AG09309 (cell line): ENCODE data around the gene AAK1.
A peak's percentile ranks its signal among the peaks of the same experiment; 100 is the strongest.

Source experiments
- DNase-seq: peaks from one replicate; pipeline ENCODE4 v3.0.0-alpha.2; 2010; ENCODE audit warnings: low read depth
- H3K4me3 ChIP-seq: 2 replicates; pipeline ENCODE4 v1.5.1; 2011; ENCODE audit warnings: mild to moderate bottlenecking, low read depth, low read length, moderate library complexity; ENCODE audit not compliant: control insufficient read depth
- TF ChIP-seq, protein P1 (sequence below): IDR thresholded peaks from 2 replicates; pipeline ENCODE4 v1.5.1; 2011; ENCODE audit warnings: mild to moderate bottlenecking, low read depth, low read length, inconsistent platforms; ENCODE audit not compliant: insufficient read depth, control insufficient read depth; ENCODE audit errors: missing control alignments

AAK1 gene

DNA sequence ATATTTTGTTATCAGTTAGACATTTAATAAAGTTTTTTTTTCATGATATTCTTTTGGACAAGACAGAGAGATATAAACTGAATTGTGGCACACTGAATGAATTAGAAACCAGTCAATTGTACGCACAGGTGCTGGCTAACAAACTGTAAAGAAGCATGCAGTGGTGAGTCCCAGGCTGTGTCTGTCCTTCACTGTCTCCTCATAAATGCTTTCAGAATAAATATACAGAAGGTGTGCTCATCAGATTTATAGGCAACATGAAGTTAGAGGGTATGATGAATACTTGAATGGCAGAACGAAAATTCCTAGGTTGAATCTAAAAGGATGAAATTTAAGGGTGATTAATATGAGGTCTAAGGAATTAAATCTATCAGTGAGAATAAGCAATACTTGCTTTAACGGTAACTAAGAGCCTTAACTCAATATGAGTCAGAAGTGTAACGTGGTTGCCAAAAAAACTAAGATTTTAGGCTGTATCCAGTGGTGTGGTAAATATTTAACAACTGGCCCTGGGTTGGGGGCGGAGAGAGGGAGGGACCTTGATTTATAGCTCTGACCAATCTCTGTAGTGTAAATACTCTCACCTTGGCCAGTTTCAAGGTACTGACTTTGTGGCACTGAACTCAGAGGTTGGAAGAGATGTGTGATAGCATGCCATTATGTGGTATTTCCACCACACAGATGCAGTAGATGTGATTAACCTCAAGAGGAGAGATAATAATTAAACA, 41.9 kb upstream of the AAK1 start:
- no peak overlapping the region for H3K4me3 ChIP-seq
- DNase-seq: no peak
- TF ChIP-seq, protein P1, sequence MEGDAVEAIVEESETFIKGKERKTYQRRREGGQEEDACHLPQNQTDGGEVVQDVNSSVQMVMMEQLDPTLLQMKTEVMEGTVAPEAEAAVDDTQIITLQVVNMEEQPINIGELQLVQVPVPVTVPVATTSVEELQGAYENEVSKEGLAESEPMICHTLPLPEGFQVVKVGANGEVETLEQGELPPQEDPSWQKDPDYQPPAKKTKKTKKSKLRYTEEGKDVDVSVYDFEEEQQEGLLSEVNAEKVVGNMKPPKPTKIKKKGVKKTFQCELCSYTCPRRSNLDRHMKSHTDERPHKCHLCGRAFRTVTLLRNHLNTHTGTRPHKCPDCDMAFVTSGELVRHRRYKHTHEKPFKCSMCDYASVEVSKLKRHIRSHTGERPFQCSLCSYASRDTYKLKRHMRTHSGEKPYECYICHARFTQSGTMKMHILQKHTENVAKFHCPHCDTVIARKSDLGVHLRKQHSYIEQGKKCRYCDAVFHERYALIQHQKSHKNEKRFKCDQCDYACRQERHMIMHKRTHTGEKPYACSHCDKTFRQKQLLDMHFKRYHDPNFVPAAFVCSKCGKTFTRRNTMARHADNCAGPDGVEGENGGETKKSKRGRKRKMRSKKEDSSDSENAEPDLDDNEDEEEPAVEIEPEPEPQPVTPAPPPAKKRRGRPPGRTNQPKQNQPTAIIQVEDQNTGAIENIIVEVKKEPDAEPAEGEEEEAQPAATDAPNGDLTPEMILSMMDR: no peak

DNA sequence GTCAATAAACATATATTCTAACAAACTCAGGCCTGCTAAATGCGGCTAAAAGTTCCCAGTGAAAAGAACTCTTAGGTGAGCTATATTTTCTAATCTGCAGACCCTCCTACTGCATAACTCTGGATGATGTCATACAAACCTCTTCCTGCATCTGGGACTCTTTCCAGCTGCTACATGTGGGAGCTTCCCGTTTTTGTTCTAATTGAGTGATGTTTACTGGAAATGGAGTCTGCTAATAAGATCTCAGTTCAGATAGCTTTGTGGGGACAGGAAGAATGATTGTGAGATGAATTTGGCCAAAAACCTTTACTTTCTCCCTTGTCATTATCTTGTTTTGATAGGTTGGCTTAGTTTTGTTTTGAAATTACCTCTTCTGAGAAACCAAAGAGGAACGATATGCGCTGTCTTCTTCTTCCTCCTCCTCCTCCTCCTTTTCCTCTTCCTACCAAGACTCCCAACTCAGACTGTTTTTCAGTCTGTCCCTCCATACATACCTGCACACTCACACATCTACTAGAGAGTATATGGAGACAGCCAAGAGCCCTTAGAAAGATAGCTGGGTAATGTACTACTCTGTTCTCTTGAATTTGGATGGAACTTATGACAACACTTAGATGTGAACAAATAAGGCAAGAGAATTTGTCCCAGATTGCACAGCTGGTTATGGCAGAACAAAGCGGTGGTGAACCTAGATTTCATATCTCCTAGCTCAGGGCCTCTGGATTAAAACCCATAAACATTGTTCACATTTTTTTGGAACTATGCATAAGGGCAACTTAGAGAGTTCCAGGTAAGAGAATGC, 39.8 kb upstream of the AAK1 start:
- TF ChIP-seq, protein P1: no peak
- no peak overlapping the region for H3K4me3 ChIP-seq
- peak; percentile 25 for DNase-seq

DNA sequence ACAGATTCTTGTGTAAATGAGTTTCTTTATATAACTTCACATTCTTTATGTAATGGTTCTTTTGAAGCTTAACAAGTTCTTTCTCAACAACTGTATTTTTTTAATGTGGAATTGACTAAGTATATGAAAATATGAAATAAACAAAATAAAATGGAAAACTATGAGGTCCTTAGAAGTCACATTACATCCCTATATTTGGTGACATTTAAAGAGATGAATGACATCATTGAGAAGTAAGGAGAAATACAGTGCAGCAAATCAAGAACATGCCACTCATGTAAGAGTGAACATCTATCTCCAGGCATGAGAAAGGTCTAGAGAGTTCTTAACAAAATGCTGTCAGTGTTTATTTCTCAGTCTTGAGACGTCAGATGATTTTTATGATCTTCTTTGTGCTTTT, 39.0 kb upstream of the AAK1 start:
- no peak for DNase-seq
- no peak overlapping the region for H3K4me3 ChIP-seq
- TF ChIP-seq, protein P1: no peak

GRCh38 chr2:69680001-69680675, 36.6 kb upstream of the AAK1 start:
- no peak for DNase-seq
- no peak overlapping the region for H3K4me3 ChIP-seq
- TF ChIP-seq, protein P1: no peak

- no peak overlapping the region for H3K4me3 ChIP-seq
- TF ChIP-seq, protein P1: no peak
- no peak for DNase-seq
These were observed 34.4 kb upstream of the AAK1 start for GRCh38 chr2:69677914-69678313.

DNA sequence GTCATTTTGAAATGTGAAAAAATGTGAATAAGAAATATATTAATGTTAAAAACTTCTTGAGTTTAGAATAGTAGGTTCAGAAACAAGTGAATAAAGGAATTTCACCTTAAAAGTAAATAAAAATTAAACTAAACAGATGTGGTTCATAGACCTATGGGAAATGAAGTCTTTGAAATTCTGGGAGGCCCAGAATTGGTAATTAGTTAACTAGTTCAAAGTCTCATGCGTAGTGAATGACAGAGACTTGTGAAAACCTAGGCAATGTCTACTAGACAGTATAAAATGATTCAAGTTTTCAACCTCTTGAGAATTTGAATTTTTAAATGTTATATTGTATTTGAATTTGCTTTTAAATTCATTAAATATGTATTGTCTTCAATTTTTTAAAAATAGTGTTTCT, 32.6 kb upstream of the AAK1 start:
- DNase-seq: no peak
- H3K4me3 ChIP-seq: no peak overlapping the region
- TF ChIP-seq, protein P1: no peak
